Upper lobe of left lung (tissue), 6 donors: ENCODE results near the gene XPNPEP1. TPM values are rescaled to one million over a fixed set of nuclear protein-coding genes. Genes with fewer than 3 reads are reported as not detected.

Source experiments
- ATAC-seq, 2 donors: fragments of 200-7000 bp; cut with Tn5 transposase; one replicate each; pipeline ENCODE4 v1.9.1; 2022; ENCODE audit warnings: mild to moderate bottlenecking in 2 of 2, moderate library complexity in 2 of 2; ENCODE audit not compliant: low FRiP score in 2 of 2
- DNase-seq, 2 donors: peaks; one replicate each; pipeline ENCODE4 v3.0.0-alpha.2; 2019 to 2020
- H3K27ac ChIP-seq, 4 donors: fragments of 200-600 bp; sonication (generic); one replicate each; pipeline ENCODE4 v1.5.1; 2016 to 2019
- H3K27me3 ChIP-seq, 4 donors: fragments of 200-600 bp; sonication (generic); one replicate each; pipeline ENCODE4 v1.5.1; 2017 to 2019
- H3K36me3 ChIP-seq, 4 donors: fragments of 200-600 bp; sonication (generic); one replicate each; pipeline ENCODE4 v1.5.1; 2016 to 2019
- H3K4me1 ChIP-seq, 4 donors: fragments of 200-600 bp; sonication (generic); one replicate each; pipeline ENCODE4 v1.5.1; 2018 to 2019
- H3K4me3 ChIP-seq, 4 donors: fragments of 200-600 bp; sonication (generic); one replicate each; pipeline ENCODE4 v1.5.1; 2017 to 2019; ENCODE audit warnings: mild to moderate bottlenecking in 2 of 4, moderate library complexity in 1 of 4
- H3K9me3 ChIP-seq, 4 donors: fragments of 200-600 bp; sonication (generic); one replicate each; pipeline ENCODE4 v1.5.1; 2018 to 2019
- EP300 ChIP-seq, 4 donors: sonication (generic); formaldehyde crosslinking; IDR thresholded peaks; one replicate each; pipeline ENCODE4 v1.5.1; 2017; ENCODE audit warnings: antibody characterized with exemption in 4 of 4, control low read depth in 2 of 4
- POLR2A ChIP-seq, 4 donors: fragments of 450-650 bp; IDR thresholded peaks; one replicate each; pipeline ENCODE4 v1.5.1; 2016 to 2017; ENCODE audit warnings: antibody characterized with exemption in 4 of 4, mild to moderate bottlenecking in 2 of 4
- POLR2AphosphoS5 ChIP-seq, 2 donors: sonication (generic); formaldehyde crosslinking; IDR thresholded peaks; one replicate each; pipeline ENCODE4 v1.5.1; 2017; ENCODE audit warnings: antibody characterized with exemption in 2 of 2
- WGBS, 2 donors: methylation state at CpG; one replicate each; pipeline ENCODE4 v1.1.5; 2017 to 2018; 5-methylcytosine and 5-hydroxymethylcytosine counted together
- total RNA-seq, 6 donors: library from RNA; depleted of rRNA in 4 of 6; stranded (reverse); fragments of >200 nt in 4 of 6; gene quantifications; one replicate each; pipeline versions ENCODE4 v1.1.0 to v1.2.1, GENCODE V29; 2016 to 2021
- TF ChIP-seq, protein P1 (sequence below), 6 experiments: fragments of 450-650 bp in 4 of 6; fragments of 200-600 bp in 2 of 6; sonication (generic) in 2 of 6; IDR thresholded peaks; one replicate each; pipeline ENCODE4 v1.5.1; 2016 to 2019; ENCODE audit warnings: antibody characterized with exemption in 6 of 6
- donor health status: DM: no; HTN: no; CAD: no; lungs with moderate emphysema.
- donor health status: DM: no; HTN: yes; CAD: no; lungs with severe emphysema.

Gene XPNPEP1
- total RNA-seq, 6 donors from 2014 or later = 40.6 to 132 (median 57.8) TPM

DNA sequence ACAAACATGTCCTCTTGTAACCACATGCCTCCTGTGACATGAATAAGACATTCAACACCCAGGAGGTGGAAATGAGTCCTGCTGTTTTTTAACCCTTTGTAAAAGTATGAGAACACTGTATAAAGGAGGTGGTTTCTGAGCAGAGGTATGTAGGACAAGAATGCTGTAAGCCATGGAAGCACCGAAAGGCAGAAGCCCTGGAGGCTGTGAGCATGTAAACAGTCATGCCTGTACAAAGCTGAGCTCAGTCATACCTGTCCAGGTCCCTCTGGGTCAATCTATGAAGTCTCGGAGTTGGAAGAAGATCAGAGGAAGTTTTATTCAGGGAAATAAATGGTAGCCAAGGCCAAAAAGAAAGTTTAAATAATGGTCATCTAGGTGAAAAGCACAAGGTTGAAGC is 34.7 kb upstream of the XPNPEP1 start:
- DNase-seq (no peak), ATAC-seq (no peak)
- Histone ChIP-seq H3K9me3 (no peaks in the 10 kb centered on the region), H3K27me3 (no peaks in the 10 kb centered on the region), H3K36me3 (no peaks in the 10 kb centered on the region), H3K27ac (no peak overlapping the region), H3K4me3 (no peak overlapping the region), H3K4me1 (no peaks in the 10 kb centered on the region)
- 75 to 88% methylated on average over 2 of the region's 2 CpGs for WGBS, 2 donors
- TF ChIP-seq POLR2A (IDR thresholded peaks at IDR 0.05) (no peak), EP300 (IDR thresholded peaks at IDR 0.05) (no peak), POLR2AphosphoS5 (IDR thresholded peaks at IDR 0.05) (no peak)
- TF ChIP-seq, protein P1, sequence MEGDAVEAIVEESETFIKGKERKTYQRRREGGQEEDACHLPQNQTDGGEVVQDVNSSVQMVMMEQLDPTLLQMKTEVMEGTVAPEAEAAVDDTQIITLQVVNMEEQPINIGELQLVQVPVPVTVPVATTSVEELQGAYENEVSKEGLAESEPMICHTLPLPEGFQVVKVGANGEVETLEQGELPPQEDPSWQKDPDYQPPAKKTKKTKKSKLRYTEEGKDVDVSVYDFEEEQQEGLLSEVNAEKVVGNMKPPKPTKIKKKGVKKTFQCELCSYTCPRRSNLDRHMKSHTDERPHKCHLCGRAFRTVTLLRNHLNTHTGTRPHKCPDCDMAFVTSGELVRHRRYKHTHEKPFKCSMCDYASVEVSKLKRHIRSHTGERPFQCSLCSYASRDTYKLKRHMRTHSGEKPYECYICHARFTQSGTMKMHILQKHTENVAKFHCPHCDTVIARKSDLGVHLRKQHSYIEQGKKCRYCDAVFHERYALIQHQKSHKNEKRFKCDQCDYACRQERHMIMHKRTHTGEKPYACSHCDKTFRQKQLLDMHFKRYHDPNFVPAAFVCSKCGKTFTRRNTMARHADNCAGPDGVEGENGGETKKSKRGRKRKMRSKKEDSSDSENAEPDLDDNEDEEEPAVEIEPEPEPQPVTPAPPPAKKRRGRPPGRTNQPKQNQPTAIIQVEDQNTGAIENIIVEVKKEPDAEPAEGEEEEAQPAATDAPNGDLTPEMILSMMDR (IDR thresholded peaks at IDR 0.05) = no peak

DNA sequence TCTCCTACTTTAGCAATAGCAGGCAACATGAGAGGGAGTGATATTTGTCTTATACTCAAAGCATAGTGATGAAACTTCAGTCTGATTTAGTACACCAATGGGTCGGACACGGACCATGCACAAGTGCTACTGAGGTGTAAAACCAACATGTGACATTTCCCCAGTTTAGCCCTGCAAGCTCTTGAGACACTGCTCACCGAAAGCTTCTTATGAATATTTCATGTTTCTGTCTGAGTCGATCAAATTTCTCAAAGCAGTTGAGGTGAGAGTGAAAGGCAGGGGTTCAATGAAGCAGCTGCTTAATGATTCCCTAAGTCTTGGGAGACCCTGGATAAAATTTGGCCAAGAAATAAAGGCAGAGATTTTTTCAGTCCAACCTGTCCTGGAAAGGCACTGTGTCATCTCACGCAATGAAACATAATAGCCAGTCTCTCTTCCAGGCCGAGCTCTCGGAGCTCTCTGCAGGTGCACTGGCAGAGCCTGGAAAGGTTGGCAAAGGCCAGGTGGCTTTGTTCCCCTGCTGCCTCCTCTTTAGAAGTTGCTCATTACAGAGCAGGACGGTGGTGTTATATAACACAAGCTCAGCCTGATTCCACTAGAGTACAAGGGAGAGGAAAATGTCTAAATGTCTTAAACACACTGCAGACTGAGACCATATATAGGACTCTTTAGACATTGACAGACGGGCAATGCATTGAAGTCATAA is 33.9 kb upstream of the XPNPEP1 start:
- no peaks in the 10 kb centered on the region for H3K36me3 ChIP-seq
- H3K4me1 ChIP-seq = no peaks in the 10 kb centered on the region
- TF ChIP-seq POLR2AphosphoS5 (IDR thresholded peaks at IDR 0.05) (no peak), POLR2A (IDR thresholded peaks at IDR 0.05) (no peak), EP300 (IDR thresholded peaks at IDR 0.05) (no peak)
- TF ChIP-seq, protein P1 (IDR thresholded peaks at IDR 0.05) = no peak
- ATAC-seq = no peak
- H3K27ac ChIP-seq = no peak overlapping the region
- 64 to 79% methylated on average over 9 of the region's 9 CpGs for WGBS, 2 donors
- no peak for DNase-seq
- H3K4me3 ChIP-seq = no peak overlapping the region
- H3K27me3 ChIP-seq = no peaks in the 10 kb centered on the region
- no peaks in the 10 kb centered on the region for H3K9me3 ChIP-seq

DNA sequence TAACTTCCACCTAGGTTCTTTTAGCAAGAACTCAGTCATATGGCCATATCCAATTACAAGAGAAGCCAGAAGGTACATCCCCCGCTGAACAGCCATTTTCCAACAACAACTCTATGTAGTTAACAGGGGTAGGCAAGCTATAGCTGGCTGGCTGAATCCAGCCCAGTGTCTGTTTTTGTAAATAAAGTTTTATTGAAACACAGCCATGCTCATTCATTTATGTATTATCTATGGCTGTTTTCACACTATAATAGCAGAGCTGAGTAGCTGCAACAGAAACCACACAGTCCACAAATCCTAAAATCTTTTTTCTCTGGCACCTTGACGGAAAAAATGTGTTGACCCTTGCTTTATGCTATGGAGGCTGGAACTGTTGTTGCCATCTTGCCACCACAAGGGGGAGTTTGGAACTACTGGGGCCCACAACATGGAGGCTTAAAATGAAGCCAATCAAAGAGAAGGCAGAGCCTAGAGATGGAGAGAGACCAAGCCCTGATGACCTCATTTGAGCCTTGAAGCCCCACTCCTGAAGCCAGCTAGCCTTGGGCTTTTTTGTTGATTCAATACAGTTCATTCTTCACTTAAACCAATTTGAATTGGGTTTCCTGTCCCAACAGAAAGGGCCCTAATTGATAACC is 33.3 kb upstream of the XPNPEP1 start:
- Histone ChIP-seq H3K27ac (no peak overlapping the region), H3K36me3 (no peaks in the 10 kb centered on the region), H3K27me3 (no peaks in the 10 kb centered on the region), H3K4me3 (no peak overlapping the region), H3K9me3 (no peaks in the 10 kb centered on the region), H3K4me1 (no peaks in the 10 kb centered on the region)
- DNase-seq (no peak), ATAC-seq (peak in 1 of 2 donors; percentile 68)
- TF ChIP-seq POLR2AphosphoS5 (IDR thresholded peaks at IDR 0.05) = no peak
- TF ChIP-seq, protein P1 (IDR thresholded peaks at IDR 0.05) = peak in 5 of 6 experiments; percentile 31 to 49 (median 40)
- 96 to 97% methylated on average over 2 of the region's 2 CpGs for WGBS, 2 donors

DNA sequence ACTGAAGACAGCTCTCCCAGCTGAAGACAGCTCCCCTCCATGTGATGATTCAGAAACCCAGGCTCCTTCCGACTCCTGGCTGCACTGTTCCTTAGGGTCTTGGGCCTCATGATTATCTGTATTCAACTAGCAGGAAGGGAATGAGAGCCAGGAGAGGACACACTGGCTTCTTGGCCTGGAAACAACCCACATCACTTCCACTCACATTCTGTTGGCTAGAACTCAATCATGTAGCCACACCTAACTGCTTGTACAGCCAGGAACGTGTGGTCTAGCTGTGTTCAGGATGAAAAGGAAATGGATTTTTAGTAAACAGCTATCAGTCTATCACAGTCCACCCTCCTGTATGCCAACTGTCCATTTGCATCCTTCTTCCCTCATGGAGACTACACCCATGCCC is 30.5 kb upstream of the XPNPEP1 start:
- Histone ChIP-seq H3K27me3 (no peaks in the 10 kb centered on the region), H3K27ac (no peak overlapping the region), H3K36me3 (no peaks in the 10 kb centered on the region), H3K9me3 (no peaks in the 10 kb centered on the region), H3K4me1 (no peaks in the 10 kb centered on the region), H3K4me3 (no peak overlapping the region)
- TF ChIP-seq POLR2A (IDR thresholded peaks at IDR 0.05) (no peak), EP300 (IDR thresholded peaks at IDR 0.05) (no peak), POLR2AphosphoS5 (IDR thresholded peaks at IDR 0.05) (no peak)
- TF ChIP-seq, protein P1 (IDR thresholded peaks at IDR 0.05) = no peak
- ATAC-seq = peak in 1 of 2 donors; percentile 56
- WGBS, 2 donors = 34 to 44% methylated on average over 2 of the region's 2 CpGs
- no peak for DNase-seq

DNA sequence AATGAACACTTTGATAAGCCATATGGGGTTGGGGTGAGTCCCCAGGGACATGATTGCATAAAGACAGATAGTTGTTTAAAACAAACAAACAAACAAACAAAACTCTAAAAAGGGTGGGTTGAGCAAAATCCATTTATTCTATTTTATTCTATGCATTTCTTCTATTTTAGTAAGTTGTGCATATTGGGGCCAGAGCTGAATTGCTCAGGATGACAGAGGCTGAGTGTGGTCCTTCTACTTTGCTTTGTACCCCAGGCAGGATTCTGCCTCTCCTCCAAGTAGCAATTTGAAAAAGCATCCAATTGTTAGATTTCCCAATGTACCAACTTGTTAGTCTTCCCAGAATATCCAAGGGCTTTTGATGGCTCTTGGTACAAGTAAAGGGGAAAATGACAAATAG is 29.2 kb upstream of the XPNPEP1 start:
- no peaks in the 10 kb centered on the region for H3K9me3 ChIP-seq

More for the DNA sequence above, 29.2 kb upstream of the XPNPEP1 start:
- Histone ChIP-seq H3K27me3 (no peaks in the 10 kb centered on the region), H3K4me1 (no peaks in the 10 kb centered on the region), H3K36me3 (no peaks in the 10 kb centered on the region), H3K27ac (no peak overlapping the region), H3K4me3 (no peak overlapping the region)
- ATAC-seq (no peak), DNase-seq (no peak)
- no peak for TF ChIP-seq POLR2A (IDR thresholded peaks at IDR 0.05)
- TF ChIP-seq EP300 (IDR thresholded peaks at IDR 0.05) = no peak
- TF ChIP-seq POLR2AphosphoS5 (IDR thresholded peaks at IDR 0.05) = no peak
- TF ChIP-seq, protein P1 (IDR thresholded peaks at IDR 0.05) = no peak
